Muscle layer of duodenum (tissue), 2 donors: Measurements from ENCODE around the gene LIPT2.

Experiments used
- H3K27ac ChIP-seq: one replicate; pipeline ENCODE4 v1.7.0; 2013; ENCODE audit warnings: mild to moderate bottlenecking, low read length
- H3K27me3 ChIP-seq: one replicate; pipeline ENCODE4 v1.7.0; 2013; ENCODE audit warnings: low read depth, mild to moderate bottlenecking, control low read depth, low read length
- H3K36me3 ChIP-seq, 2 donors: one replicate each; pipeline ENCODE4 v1.7.0; 2013; ENCODE audit warnings: low read length in 2 of 2, control low read depth in 1 of 2, mild to moderate bottlenecking in 1 of 2; ENCODE audit not compliant: insufficient read depth in 2 of 2, control insufficient read depth in 1 of 2
- H3K4me1 ChIP-seq, 2 donors: one replicate each; pipeline ENCODE4 v1.7.0; 2013; ENCODE audit warnings: low read length in 2 of 2, mild to moderate bottlenecking in 2 of 2, control low read depth in 1 of 2, moderate library complexity in 1 of 2; ENCODE audit not compliant: insufficient read depth in 2 of 2, control insufficient read depth in 1 of 2
- H3K4me3 ChIP-seq, 2 donors: one replicate each; pipeline ENCODE4 v1.7.0; 2013; ENCODE audit warnings: low read length in 2 of 2, low read depth in 1 of 2, mild to moderate bottlenecking in 1 of 2
- H3K9me3 ChIP-seq, 2 donors: one replicate each; pipeline ENCODE4 v1.7.0; 2013; ENCODE audit warnings: low read length in 2 of 2, control low read depth in 1 of 2, mild to moderate bottlenecking in 1 of 2; ENCODE audit not compliant: control insufficient read depth in 1 of 2
- donor health status: healthy.

Gene LIPT2

GRCh38 chr11:74446532-74446938 is 47.0 kb downstream of the LIPT2 start:
- H3K27ac ChIP-seq = no peak overlapping the region
- no peaks in the 10 kb centered on the region for H3K27me3 ChIP-seq
- no peak overlapping the region for H3K4me3 ChIP-seq
- H3K36me3 ChIP-seq = no peaks in the 10 kb centered on the region
- no peaks in the 10 kb centered on the region for H3K9me3 ChIP-seq
- H3K4me1 ChIP-seq = peaks cover 6 to 8% of the 10 kb centered on the region in 2 donors

DNA sequence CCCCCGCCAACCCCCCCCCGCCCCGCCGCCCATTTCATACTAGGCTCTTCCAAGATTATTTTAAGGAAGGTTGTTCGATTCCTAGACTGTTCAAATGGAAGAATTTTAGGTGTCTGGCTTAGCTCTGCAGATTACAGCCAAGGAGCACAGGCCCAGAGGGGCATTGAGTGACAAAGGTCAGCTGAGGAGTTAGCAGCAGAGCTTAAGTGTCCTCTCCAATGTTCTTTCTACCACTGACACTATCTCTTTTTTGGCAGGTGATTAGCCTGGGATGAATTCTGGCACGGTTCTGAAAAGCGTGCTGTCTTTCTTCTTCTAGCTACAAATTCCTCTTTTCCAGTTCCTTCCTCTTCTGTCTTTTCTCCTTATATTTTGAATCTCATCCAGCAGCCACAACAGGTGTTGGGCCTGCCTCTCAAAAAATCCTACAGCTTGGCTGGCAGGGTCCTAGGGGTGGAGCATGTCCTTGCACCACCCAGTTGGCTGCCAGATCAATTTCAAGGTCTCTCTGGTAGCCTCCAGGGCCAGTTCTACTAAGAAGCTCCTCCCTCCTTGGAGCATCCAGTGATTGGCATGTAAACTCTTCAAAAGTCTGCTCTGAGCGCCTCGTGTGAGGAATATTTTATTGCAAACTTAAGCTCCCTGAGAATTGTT is 49.2 kb downstream of the LIPT2 start:
- no peaks in the 10 kb centered on the region for H3K36me3 ChIP-seq
- H3K27me3 ChIP-seq = no peaks in the 10 kb centered on the region
- no peaks in the 10 kb centered on the region for H3K9me3 ChIP-seq
- no peak overlapping the region for H3K4me3 ChIP-seq
- H3K27ac ChIP-seq = no peak overlapping the region
- peaks cover 4 to 8% of the 10 kb centered on the region in 2 donors for H3K4me1 ChIP-seq

- Histone ChIP-seq H3K27ac (no peak overlapping the region), H3K4me1 (peaks cover 0 to 8% of the 10 kb centered on the region in 2 donors), H3K9me3 (no peaks in the 10 kb centered on the region), H3K4me3 (no peak overlapping the region), H3K36me3 (no peaks in the 10 kb centered on the region), H3K27me3 (no peaks in the 10 kb centered on the region)
These were observed 50.3 kb downstream of the LIPT2 start for GRCh38 chr11:74443071-74443864.

GRCh38 chr11:74442636-74443035 is 50.9 kb downstream of the LIPT2 start:
- Histone ChIP-seq H3K4me3 (no peak overlapping the region), H3K9me3 (no peaks in the 10 kb centered on the region), H3K4me1 (peaks cover 0 to 8% of the 10 kb centered on the region in 2 donors), H3K36me3 (no peaks in the 10 kb centered on the region), H3K27ac (no peak overlapping the region), H3K27me3 (no peaks in the 10 kb centered on the region)
